Activated CD4-positive, alpha-beta memory T cell treated with anti-CD3 and anti-CD28 coated beads, Interleukin-2, amount 10 ng/mL, durations not matched to agents 7 days and 5 days (primary cell): ENCODE results near the gene CLSTN1. TPM values are rescaled to one million over a fixed set of nuclear protein-coding genes. Genes with fewer than 3 reads are reported as not detected.

ENCODE experiments used
- CTCF ChIA-PET: fragments of 350-600 bp; sonication (Branson Sonifier 250); formaldehyde crosslinking; loops from one replicate; lab custom pipeline; 2021; ENCODE audit warnings: antibody characterized with exemption, inconsistent platforms; lab: Charles Lee
- POLR2A ChIA-PET: fragments of 350-600 bp; sonication (Branson Sonifier 250); formaldehyde crosslinking; loops from one replicate; lab custom pipeline; 2021; ENCODE audit warnings: antibody characterized with exemption; lab: Charles Lee
- DNase-seq: peaks from one replicate; pipeline ENCODE4 v3.0.0-alpha.2; 2020
- H3K27ac Mint-ChIP-seq: one replicate; pipeline ENCODE4 v1.8.0; 2021; ENCODE audit warnings: mild to moderate bottlenecking, mixed read lengths
- H3K27me3 Mint-ChIP-seq: one replicate; pipeline ENCODE4 v1.8.0; 2021; ENCODE audit warnings: mixed read lengths
- H3K36me3 Mint-ChIP-seq: one replicate; pipeline ENCODE4 v1.8.0; 2021; ENCODE audit warnings: low read depth, mixed read lengths
- H3K4me1 Mint-ChIP-seq: one replicate; pipeline ENCODE4 v1.8.0; 2021; ENCODE audit warnings: mixed read lengths
- H3K4me3 Mint-ChIP-seq: one replicate; pipeline ENCODE4 v1.8.0; 2021; ENCODE audit warnings: mild to moderate bottlenecking, mixed read lengths
- H3K9me3 Mint-ChIP-seq: one replicate; pipeline ENCODE4 v1.8.0; 2021; ENCODE audit warnings: mixed read lengths
- total RNA-seq, 2 experiments: library from RNA; stranded (reverse); gene quantifications; one replicate each; pipeline ENCODE4 v1.2.3, GENCODE V29; 2021

CLSTN1 gene
- total RNA-seq, 2 experiments from 2014 or later: 96.9 to 102 TPM

GRCh38 chr1:9744106-9744799, 79.5 kb downstream of the CLSTN1 start:
- no peaks in the 10 kb centered on the region for H3K4me1 Mint-ChIP-seq
- no peaks in the 10 kb centered on the region for H3K27me3 Mint-ChIP-seq
- ChIA-PET POLR2A (no interaction called here), CTCF (no interaction called here)
- H3K9me3 Mint-ChIP-seq: no peaks in the 10 kb centered on the region
- no peak overlapping the region for H3K27ac Mint-ChIP-seq
- peaks cover 47% of the 10 kb centered on the region for H3K36me3 Mint-ChIP-seq
- no peak for DNase-seq
- no peak overlapping the region for H3K4me3 Mint-ChIP-seq

GRCh38 chr1:9737671-9738070, 86.1 kb downstream of the CLSTN1 start:
- no peak for DNase-seq
- Mint-ChIP-seq H3K36me3 (peaks cover 68% of the 10 kb centered on the region), H3K27me3 (no peaks in the 10 kb centered on the region), H3K9me3 (no peaks in the 10 kb centered on the region), H3K4me3 (no peak overlapping the region), H3K27ac (no peak overlapping the region), H3K4me1 (peaks cover 18% of the 10 kb centered on the region)
- ChIA-PET POLR2A (interaction anchor here (1.2 to 1.5 kb wide), 2 partner anchors 62 to 83 kb away, joined by 4 read pairs; no protein-coding TSS in a partner anchor), CTCF (interaction anchor here (0.9 kb wide), 1 partner anchor 111 kb away, joined by 4 read pairs; no protein-coding TSS in a partner anchor)

- no peak for DNase-seq
- H3K9me3 Mint-ChIP-seq: no peaks in the 10 kb centered on the region
- POLR2A ChIA-PET: interaction anchor here (1.2 kb wide), 1 partner anchor 83 kb away, joined by 4 read pairs; no protein-coding TSS in a partner anchor
- CTCF ChIA-PET: interaction anchor here (0.9 kb wide), 1 partner anchor 111 kb away, joined by 4 read pairs; no protein-coding TSS in a partner anchor
- H3K4me3 Mint-ChIP-seq: no peak overlapping the region
- H3K27ac Mint-ChIP-seq: no peak overlapping the region
- H3K4me1 Mint-ChIP-seq: peaks cover 23% of the 10 kb centered on the region
- H3K27me3 Mint-ChIP-seq: no peaks in the 10 kb centered on the region
- H3K36me3 Mint-ChIP-seq: peaks cover 72% of the 10 kb centered on the region
Observed at GRCh38 chr1:9737057-9737456, 86.7 kb downstream of the CLSTN1 start.

- Mint-ChIP-seq H3K27me3 (no peaks in the 10 kb centered on the region), H3K36me3 (peaks cover 73% of the 10 kb centered on the region), H3K9me3 (no peaks in the 10 kb centered on the region), H3K4me1 (peaks cover 30% of the 10 kb centered on the region), H3K27ac (no peak overlapping the region), H3K4me3 (no peak overlapping the region)
- no peak for DNase-seq
- ChIA-PET CTCF (no interaction called here), POLR2A (no interaction called here)
Observed at GRCh38 chr1:9736241-9736640, 87.5 kb downstream of the CLSTN1 start.

- Mint-ChIP-seq H3K36me3 (peaks cover 73% of the 10 kb centered on the region), H3K4me3 (no peak overlapping the region), H3K4me1 (peaks cover 31% of the 10 kb centered on the region), H3K9me3 (no peaks in the 10 kb centered on the region), H3K27me3 (no peaks in the 10 kb centered on the region), H3K27ac (peak overlapping the region; percentile 31)
- no peak for DNase-seq
- CTCF ChIA-PET: interaction anchor here (1.3 kb wide), 1 partner anchor 120 kb away, joined by 3 read pairs; no protein-coding TSS in a partner anchor
- POLR2A ChIA-PET: no interaction called here
Observed at GRCh38 chr1:9735800-9736199, 88.0 kb downstream of the CLSTN1 start.

GRCh38 chr1:9733160-9733789, 90.5 kb downstream of the CLSTN1 start:
- peaks cover 80% of the 10 kb centered on the region for H3K36me3 Mint-ChIP-seq
- ChIA-PET POLR2A (interaction anchor here (1.4 to 9.6 kb wide), 2 partner anchors 15 to 81 kb away, joined by 4 to 101 read pairs; no protein-coding TSS in a partner anchor), CTCF (no interaction called here)
- no peaks in the 10 kb centered on the region for H3K9me3 Mint-ChIP-seq
- no peaks in the 10 kb centered on the region for H3K27me3 Mint-ChIP-seq
- DNase-seq: no peak
- H3K4me1 Mint-ChIP-seq: peaks cover 52% of the 10 kb centered on the region
- peak overlapping the region; percentile 64 for H3K27ac Mint-ChIP-seq
- no peak overlapping the region for H3K4me3 Mint-ChIP-seq

GRCh38 chr1:9732123-9732971, 91.4 kb downstream of the CLSTN1 start:
- ChIA-PET POLR2A (interaction anchor here (1.0 to 9.6 kb wide), 3 partner anchors 14 to 136 kb away, joined by 3 to 101 read pairs (median 3); no protein-coding TSS in a partner anchor), CTCF (interaction anchor here (0.6 to 3.4 kb wide), 3 partner anchors 12 to 106 kb away, joined by 3 to 13 read pairs (median 3); no protein-coding TSS in a partner anchor)
- no peak for DNase-seq
- H3K27me3 Mint-ChIP-seq: no peaks in the 10 kb centered on the region
- H3K4me1 Mint-ChIP-seq: peaks cover 57% of the 10 kb centered on the region
- H3K27ac Mint-ChIP-seq: peak overlapping the region; percentile 67
- no peaks in the 10 kb centered on the region for H3K9me3 Mint-ChIP-seq
- H3K36me3 Mint-ChIP-seq: peaks cover 82% of the 10 kb centered on the region
- no peak overlapping the region for H3K4me3 Mint-ChIP-seq

- no peak overlapping the region for H3K4me3 Mint-ChIP-seq
- H3K4me1 Mint-ChIP-seq: peaks cover 65% of the 10 kb centered on the region
- ChIA-PET POLR2A (interaction anchor here (1.0 to 9.6 kb wide), 3 partner anchors 13 to 137 kb away, joined by 3 to 101 read pairs (median 3); no protein-coding TSS in a partner anchor), CTCF (interaction anchor here (1.2 to 3.4 kb wide), 2 partner anchors 11 to 53 kb away, joined by 3 to 13 read pairs; no protein-coding TSS in a partner anchor)
- H3K27me3 Mint-ChIP-seq: no peaks in the 10 kb centered on the region
- H3K9me3 Mint-ChIP-seq: no peaks in the 10 kb centered on the region
- no peak for DNase-seq
- H3K27ac Mint-ChIP-seq: peak overlapping the region; percentile 67
- H3K36me3 Mint-ChIP-seq: peaks cover 84% of the 10 kb centered on the region
Observed at GRCh38 chr1:9731561-9731960, 92.2 kb downstream of the CLSTN1 start.

- Mint-ChIP-seq H3K4me3 (no peak overlapping the region), H3K4me1 (peaks cover 63% of the 10 kb centered on the region), H3K27ac (peak overlapping the region; percentile 68), H3K27me3 (no peaks in the 10 kb centered on the region), H3K9me3 (no peaks in the 10 kb centered on the region), H3K36me3 (peaks cover 86% of the 10 kb centered on the region)
- ChIA-PET CTCF (interaction anchor here (3.4 kb wide), 1 partner anchor 11 kb away, joined by 13 read pairs; no protein-coding TSS in a partner anchor), POLR2A (interaction anchor here (1.0 to 9.6 kb wide), 4 partner anchors 13 to 137 kb away, joined by 3 to 101 read pairs (median 15); no protein-coding TSS in a partner anchor)
- no peak for DNase-seq
Observed at GRCh38 chr1:9731051-9731537, 92.7 kb downstream of the CLSTN1 start.

- Mint-ChIP-seq H3K9me3 (no peaks in the 10 kb centered on the region), H3K27ac (peak overlapping the region; percentile 68), H3K4me1 (peaks cover 58% of the 10 kb centered on the region), H3K4me3 (peak overlapping the region; percentile 39), H3K36me3 (peaks cover 83% of the 10 kb centered on the region), H3K27me3 (no peaks in the 10 kb centered on the region)
- POLR2A ChIA-PET: interaction anchor here (2.6 to 9.6 kb wide), 3 partner anchors 12 to 102 kb away, joined by 10 to 101 read pairs (median 27); no protein-coding TSS in a partner anchor
- CTCF ChIA-PET: interaction anchor here (3.4 kb wide), 1 partner anchor 10 kb away, joined by 13 read pairs; no protein-coding TSS in a partner anchor
- no peak for DNase-seq
Observed at GRCh38 chr1:9730096-9730901, 93.5 kb downstream of the CLSTN1 start.

GRCh38 chr1:9729523-9729922, 94.2 kb downstream of the CLSTN1 start:
- H3K36me3 Mint-ChIP-seq: peaks cover 83% of the 10 kb centered on the region
- POLR2A ChIA-PET: interaction anchor here (1.2 to 9.6 kb wide), 4 partner anchors 11 to 101 kb away, joined by 4 to 101 read pairs (median 18); no protein-coding TSS in a partner anchor
- peak overlapping the region; percentile 55 for H3K4me3 Mint-ChIP-seq

More at GRCh38 chr1:9729523-9729922, 94.2 kb downstream of the CLSTN1 start:
- peaks cover 65% of the 10 kb centered on the region for H3K4me1 Mint-ChIP-seq
- no peak for DNase-seq
- H3K27ac Mint-ChIP-seq: peak overlapping the region; percentile 95
- no peaks in the 10 kb centered on the region for H3K27me3 Mint-ChIP-seq
- H3K9me3 Mint-ChIP-seq: no peaks in the 10 kb centered on the region
- CTCF ChIA-PET: interaction anchor here (1.3 to 3.4 kb wide), 2 partner anchors 9 to 103 kb away, joined by 3 to 13 read pairs; no protein-coding TSS in a partner anchor
